ENCODE measurements around the gene LBH.

- TF ChIP-seq EZH2 (IDR thresholded peaks at IDR 0.05; ENCODE audit: low read length) (no peak), CTCF (optimal IDR thresholded peaks at IDR 0.05 in 1 of 3, IDR thresholded peaks at IDR 0.05 in 1 of 3, conservative IDR thresholded peaks at IDR 0.05 in 1 of 3; ENCODE audit: extremely low read depth in 1 of 3, insufficient read depth in 2 of 3, low read length in 3 of 3) (no peak)
Measured at GRCh38 chr2:30262716-30263309, 31.5 kb downstream of the LBH start.
